Activated CD8-positive, alpha-beta T cell treated with anti-CD3 and anti-CD28 coated beads for 36 hours (primary cell): Measurements from ENCODE around the gene FOXL3. TPM values are rescaled to one million over a fixed set of nuclear protein-coding genes. Genes with fewer than 3 reads are reported as not detected.
"Not testable (repeated sequence)": the region's sequence is repeated elsewhere in the genome, so short reads cannot be mapped to it uniquely, and the experiment has no call there.

ENCODE experiments used
- ATAC-seq: fragments of 200-7000 bp; cut with Tn5 transposase; one replicate; pipeline ENCODE4 v1.10.0; 2021; ENCODE audit warnings: mild to moderate bottlenecking, moderate library complexity
- CTCF ChIA-PET: fragments of 350-600 bp; sonication (Branson Sonifier 250); formaldehyde crosslinking; loops from one replicate; lab custom pipeline; 2021; ENCODE audit warnings: antibody characterized with exemption; lab: Charles Lee
- POLR2A ChIA-PET: fragments of 350-600 bp; sonication (Branson Sonifier 250); formaldehyde crosslinking; loops from one replicate; lab custom pipeline; 2021; ENCODE audit warnings: antibody characterized with exemption; lab: Charles Lee
- DNase-seq: peaks from one replicate; pipeline ENCODE4 v3.0.0-alpha.2; 2020
- H3K27ac Mint-ChIP-seq: one replicate; pipeline ENCODE4 v1.8.0; 2021; ENCODE audit warnings: mild to moderate bottlenecking, mixed read lengths
- H3K27me3 Mint-ChIP-seq: one replicate; pipeline ENCODE4 v1.8.0; 2021; ENCODE audit warnings: mixed read lengths
- H3K36me3 Mint-ChIP-seq: one replicate; pipeline ENCODE4 v1.8.0; 2021; ENCODE audit warnings: low read depth, mixed read lengths
- H3K4me1 Mint-ChIP-seq: one replicate; pipeline ENCODE4 v1.8.0; 2021; ENCODE audit warnings: low read depth, mixed read lengths
- H3K4me3 Mint-ChIP-seq: one replicate; pipeline ENCODE4 v1.8.0; 2021; ENCODE audit warnings: mild to moderate bottlenecking, moderate library complexity, mixed read lengths
- H3K9me3 Mint-ChIP-seq: one replicate; pipeline ENCODE4 v1.8.0; 2021; ENCODE audit warnings: mixed read lengths
- intact Hi-C: fragments of 100-400 bp; cut with micrococcal nuclease; formaldehyde crosslinking; loops from one replicate; pipeline ENCODE4 v1.10.0; 2022
- total RNA-seq, 2 experiments: library from RNA; stranded (reverse); gene quantifications; one replicate each; pipeline ENCODE4 v1.2.3, GENCODE V29; 2021
- TF ChIP-seq, protein P1 (sequence below): fragments of 200-600 bp; IDR thresholded peaks from one replicate; pipeline ENCODE4 v1.8.0; 2022; ENCODE audit warnings: antibody characterized with exemption, mild to moderate bottlenecking

The FOXL3 gene
- total RNA-seq, 2 experiments from 2014 or later: not detected

DNA sequence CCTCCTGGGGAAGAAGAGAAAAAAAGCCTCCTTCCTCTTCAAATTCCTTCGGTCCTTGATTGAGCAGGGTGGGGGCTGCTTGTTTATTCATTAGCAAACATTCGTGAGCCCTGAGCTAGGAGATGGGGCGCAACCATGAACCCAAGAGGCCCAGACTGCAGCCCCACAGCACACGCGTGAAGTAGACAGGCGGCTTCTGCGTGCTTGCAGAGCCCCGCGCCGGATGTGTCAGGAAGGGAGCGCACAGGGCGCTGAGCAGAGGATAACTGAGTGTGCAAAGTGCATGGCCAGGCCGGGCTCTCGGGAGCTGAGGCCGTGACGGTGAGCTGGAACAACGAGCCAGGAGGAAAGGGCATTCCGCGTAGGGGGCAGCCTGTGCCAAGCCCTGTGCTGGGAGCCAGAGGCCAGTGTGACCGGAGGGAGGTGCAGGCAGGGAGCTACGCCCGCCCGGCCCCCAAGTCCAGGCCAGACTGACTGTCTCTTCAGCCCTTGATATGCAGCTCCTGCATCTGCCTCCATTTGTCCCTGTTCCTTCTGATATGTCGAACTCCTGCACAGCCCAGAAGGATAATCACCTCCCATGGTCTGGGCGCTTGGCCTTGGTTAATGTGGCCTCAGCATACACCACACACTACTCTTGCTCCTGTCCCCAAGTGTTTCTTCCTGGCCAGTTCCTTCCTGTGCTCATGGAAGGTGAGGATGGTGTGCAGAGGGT is 4.6 kb downstream of the FOXL3 start:
- intact Hi-C loops: no loop called here
- TF ChIP-seq, protein P1, sequence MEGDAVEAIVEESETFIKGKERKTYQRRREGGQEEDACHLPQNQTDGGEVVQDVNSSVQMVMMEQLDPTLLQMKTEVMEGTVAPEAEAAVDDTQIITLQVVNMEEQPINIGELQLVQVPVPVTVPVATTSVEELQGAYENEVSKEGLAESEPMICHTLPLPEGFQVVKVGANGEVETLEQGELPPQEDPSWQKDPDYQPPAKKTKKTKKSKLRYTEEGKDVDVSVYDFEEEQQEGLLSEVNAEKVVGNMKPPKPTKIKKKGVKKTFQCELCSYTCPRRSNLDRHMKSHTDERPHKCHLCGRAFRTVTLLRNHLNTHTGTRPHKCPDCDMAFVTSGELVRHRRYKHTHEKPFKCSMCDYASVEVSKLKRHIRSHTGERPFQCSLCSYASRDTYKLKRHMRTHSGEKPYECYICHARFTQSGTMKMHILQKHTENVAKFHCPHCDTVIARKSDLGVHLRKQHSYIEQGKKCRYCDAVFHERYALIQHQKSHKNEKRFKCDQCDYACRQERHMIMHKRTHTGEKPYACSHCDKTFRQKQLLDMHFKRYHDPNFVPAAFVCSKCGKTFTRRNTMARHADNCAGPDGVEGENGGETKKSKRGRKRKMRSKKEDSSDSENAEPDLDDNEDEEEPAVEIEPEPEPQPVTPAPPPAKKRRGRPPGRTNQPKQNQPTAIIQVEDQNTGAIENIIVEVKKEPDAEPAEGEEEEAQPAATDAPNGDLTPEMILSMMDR: no peak
- Mint-ChIP-seq H3K4me1 (no peaks in the 10 kb centered on the region), H3K9me3 (no peaks in the 10 kb centered on the region), H3K27me3 (peaks cover 24% of the 10 kb centered on the region), H3K36me3 (no peaks in the 10 kb centered on the region), H3K4me3 (no peak overlapping the region), H3K27ac (no peak overlapping the region)
- CTCF ChIA-PET: no interaction called here
- ATAC-seq (no peak), DNase-seq (no peak)
- POLR2A ChIA-PET: no interaction called here

DNA sequence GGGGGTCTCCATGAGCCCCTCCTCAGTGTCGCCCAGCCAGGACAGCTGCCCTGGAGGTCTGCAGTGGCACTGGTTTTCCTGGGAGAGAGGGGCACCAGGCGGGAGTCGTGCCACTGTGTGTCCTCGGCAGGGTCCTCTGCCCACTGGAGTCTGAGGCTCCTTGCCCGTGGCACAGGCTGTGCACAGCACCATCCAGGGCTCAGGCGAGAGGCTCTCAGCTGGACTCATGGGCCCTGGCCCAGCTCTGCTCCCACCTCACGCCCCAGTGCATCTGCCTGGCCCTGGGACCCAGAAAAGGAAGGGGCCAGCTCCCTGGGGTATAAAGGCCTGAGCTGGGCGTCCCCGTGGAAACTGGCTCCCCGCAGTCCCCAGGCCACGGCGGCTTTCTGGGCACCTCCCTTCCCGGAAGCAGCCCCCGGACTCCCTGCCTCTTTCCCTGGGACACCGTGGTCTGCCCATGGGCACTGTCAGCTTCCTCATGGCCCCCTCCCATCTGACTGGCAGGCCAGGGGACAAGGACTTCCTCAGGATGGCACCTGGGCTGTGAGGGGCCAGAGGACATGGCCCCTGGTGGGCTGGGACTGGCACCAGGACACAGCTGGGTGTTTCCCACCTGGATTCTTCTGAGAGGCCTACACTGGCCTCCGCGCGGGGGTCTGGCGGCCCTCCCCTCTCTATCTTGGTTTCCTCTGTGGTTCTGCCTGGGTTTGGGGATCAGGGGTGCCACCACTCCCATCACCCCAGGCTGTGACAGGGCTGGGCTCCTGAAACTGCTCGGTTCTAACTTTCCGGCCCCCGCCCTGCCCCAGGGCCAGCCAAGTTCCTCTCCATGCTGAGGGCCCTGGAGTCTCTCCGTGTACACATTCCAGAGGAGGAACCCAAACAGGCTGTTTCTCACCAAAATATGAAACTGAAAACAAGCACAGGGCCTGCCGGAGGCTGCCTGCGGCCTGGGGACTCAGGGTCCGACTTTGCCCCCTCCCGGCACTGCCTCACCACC is 5.5 kb downstream of the FOXL3 start:
- ATAC-seq (no peak), DNase-seq (no peak)
- Mint-ChIP-seq H3K27me3 (peaks cover 24% of the 10 kb centered on the region), H3K9me3 (no peaks in the 10 kb centered on the region), H3K4me3 (no peak overlapping the region), H3K27ac (no peak overlapping the region), H3K36me3 (no peaks in the 10 kb centered on the region), H3K4me1 (no peaks in the 10 kb centered on the region)
- ChIA-PET POLR2A (no interaction called here), CTCF (no interaction called here)
- intact Hi-C loops: no loop called here
- TF ChIP-seq, protein P1: no peak

DNA sequence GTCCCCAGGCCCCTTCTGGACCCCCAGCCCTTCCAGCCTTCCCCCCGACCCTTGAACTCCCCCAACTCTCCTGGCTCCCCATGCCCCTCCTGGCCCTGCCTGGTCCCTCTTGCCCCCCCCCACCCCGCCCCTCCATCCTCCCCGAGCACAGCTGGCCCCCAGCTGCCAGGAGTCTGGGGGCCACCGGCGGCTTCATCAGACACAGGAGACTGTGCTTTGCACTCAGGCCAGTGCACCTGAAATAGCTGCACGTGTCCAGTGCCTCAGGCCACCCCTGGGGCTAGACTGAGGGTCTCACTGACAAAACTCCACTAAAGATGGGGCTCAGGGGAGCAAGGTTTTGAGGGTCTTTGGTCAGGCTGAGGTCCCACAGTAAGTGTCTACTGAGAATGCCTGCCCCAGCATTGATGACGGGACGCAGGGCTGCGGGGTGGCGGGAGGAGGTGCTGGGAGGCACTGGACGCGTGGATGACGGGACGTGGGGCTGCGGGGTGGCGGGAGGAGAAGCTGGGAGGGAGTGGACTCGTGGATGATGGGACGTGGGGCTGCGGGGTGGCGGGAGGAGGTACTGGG is 6.5 kb downstream of the FOXL3 start:
- Mint-ChIP-seq H3K9me3 (no peaks in the 10 kb centered on the region), H3K4me3 (no peak overlapping the region), H3K36me3 (no peaks in the 10 kb centered on the region), H3K4me1 (no peaks in the 10 kb centered on the region), H3K27ac (no peak overlapping the region), H3K27me3 (peaks cover 19% of the 10 kb centered on the region)
- DNase-seq (no peak), ATAC-seq (no peak)
- TF ChIP-seq, protein P1: no peak
- CTCF ChIA-PET: no interaction called here
- POLR2A ChIA-PET: no interaction called here
- intact Hi-C loops: no loop called here

DNA sequence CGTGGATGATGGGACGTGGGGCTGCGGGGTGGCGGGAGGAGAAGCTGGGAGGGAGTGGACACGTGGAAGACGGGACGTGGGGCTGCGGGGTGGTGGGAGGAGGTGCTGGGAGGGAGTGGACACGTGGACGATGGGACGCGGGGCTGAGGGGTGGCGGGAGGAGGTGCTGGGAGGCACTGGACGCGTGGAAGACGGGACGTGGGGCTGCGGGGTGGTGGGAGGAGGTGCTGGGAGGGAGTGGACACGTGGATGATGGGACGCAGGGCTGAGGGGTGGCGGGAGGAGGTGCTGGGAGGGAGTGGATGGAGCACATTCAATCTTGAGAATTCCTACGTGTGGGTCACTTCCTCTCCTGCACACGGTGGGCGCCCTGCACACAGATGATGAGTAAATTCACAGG is 7.2 kb downstream of the FOXL3 start:
- H3K27me3 Mint-ChIP-seq: peaks cover 13% of the 10 kb centered on the region
- intact Hi-C loops, H3K36me3 Mint-ChIP-seq, H3K9me3 Mint-ChIP-seq, ATAC-seq, H3K27ac Mint-ChIP-seq, H3K4me3 Mint-ChIP-seq, POLR2A ChIA-PET, CTCF ChIA-PET, DNase-seq, H3K4me1 Mint-ChIP-seq: not testable (repeated sequence)

DNA sequence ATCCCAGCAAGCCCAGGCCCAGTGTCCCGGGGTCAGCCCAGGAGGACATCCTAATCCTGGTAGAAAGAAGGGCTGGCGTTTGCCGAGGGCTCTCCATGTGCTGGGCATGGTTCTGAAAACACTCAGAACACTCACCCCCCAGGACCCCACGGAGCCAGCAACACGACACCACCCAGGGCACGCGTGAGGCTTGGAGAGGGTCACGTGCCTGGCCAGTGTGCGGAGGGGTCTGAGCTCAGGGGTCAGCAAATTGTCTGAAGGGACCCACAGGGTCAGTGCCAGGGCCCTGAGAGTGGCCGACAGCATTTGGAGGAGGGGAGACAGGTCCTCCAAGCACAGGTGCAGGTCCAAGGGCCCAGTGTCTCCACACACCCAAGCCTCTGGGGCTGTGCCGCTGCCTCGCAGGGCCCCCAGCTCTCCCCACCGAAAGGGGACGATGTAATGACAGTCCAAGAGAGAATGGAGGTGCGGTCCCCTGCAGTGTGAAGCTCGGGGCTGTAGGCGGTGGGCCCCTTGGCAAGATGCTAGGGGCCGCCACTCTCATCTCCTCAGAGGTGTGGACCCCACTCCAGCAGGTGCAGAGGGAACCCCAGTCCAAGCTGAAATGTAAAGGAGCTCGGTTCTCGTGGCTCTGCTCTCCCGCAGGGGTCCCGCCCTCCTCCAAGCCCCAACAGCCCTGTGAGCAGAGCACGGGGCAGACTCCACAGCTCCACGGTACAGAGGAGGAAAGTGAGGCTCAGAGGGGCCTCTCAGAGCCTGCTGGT is 7.8 kb downstream of the FOXL3 start:
- H3K27me3 Mint-ChIP-seq: peaks cover 12% of the 10 kb centered on the region
- TF ChIP-seq, protein P1: no peak
- ChIA-PET CTCF (no interaction called here), POLR2A (no interaction called here)
- H3K27ac Mint-ChIP-seq: no peak overlapping the region
- DNase-seq (no peak), ATAC-seq (no peak)
- no peaks in the 10 kb centered on the region for H3K9me3 Mint-ChIP-seq
- intact Hi-C loops: no loop called here
- H3K36me3 Mint-ChIP-seq: no peaks in the 10 kb centered on the region
- H3K4me1 Mint-ChIP-seq: no peaks in the 10 kb centered on the region
- no peak overlapping the region for H3K4me3 Mint-ChIP-seq
